ENCODE results near the gene LHX2. TPM values are rescaled to one million over a fixed set of nuclear protein-coding genes. Genes with fewer than 3 reads are reported as not detected.

LHX2 gene
- polyA plus RNA-seq, 3 donors, result 0.12 TPM; not detected in 2

GRCh38 chr9:124013309-124014210 is 2.0 kb downstream of the LHX2 start:
- Histone ChIP-seq H3K4me3 (replicated peaks in 1 of 3; ENCODE audit: low read depth in 2 of 3, low read length in 3 of 3) (peak overlapping the region in 1 of 3 experiments; percentile 70), H3K9me3 (replicated peaks in 1 of 2; ENCODE audit: control insufficient read depth in 1 of 2, insufficient read depth in 1 of 2, low read length in 2 of 2) (peaks cover 9 to 68% of the 10 kb centered on the region in 2 donors), H3K79me2 (ENCODE audit: insufficient read depth, low read length) (no peaks in the 10 kb centered on the region), H3K4me2 (replicated peaks; ENCODE audit: extremely low read depth, low read length, poor library complexity, severe bottlenecking) (peak overlapping the region; percentile 67), H3K27me3 (ENCODE audit: control insufficient read depth in 2 of 2, insufficient read depth in 2 of 2, low read length in 2 of 2) (peaks cover 89 to 97% of the 10 kb centered on the region in 2 donors), H3K36me3 (replicated peaks in 1 of 2; ENCODE audit: control insufficient read depth in 1 of 2, insufficient read depth in 2 of 2, low read length in 2 of 2) (no peaks in the 10 kb centered on the region), H3K9ac (ENCODE audit: insufficient read depth, low read length, poor library complexity, severe bottlenecking) (no peak overlapping the region), H3K4me1 (ENCODE audit: control insufficient read depth in 1 of 2, insufficient read depth in 2 of 2, low read length in 2 of 2) (peaks cover 60 to 75% of the 10 kb centered on the region in 2 donors), H4K20me1 (ENCODE audit: insufficient read depth, low read length) (peaks cover 25% of the 10 kb centered on the region), H3K27ac (ENCODE audit: low read depth in 1 of 2, low read length in 2 of 2) (no peak overlapping the region), H2AFZ (ENCODE audit: insufficient read depth, low read depth, low read length, poor library complexity, severe bottlenecking) (no peak overlapping the region)
- no peak for TF ChIP-seq CTCF (IDR thresholded peaks at IDR 0.05)
- peak overlapping the region in 1 of 2 donors; percentile 90 for H3K4me3 Mint-ChIP-seq
- peaks cover 62% of the 10 kb centered on the region for H3K4me1 Mint-ChIP-seq
- intact Hi-C loops (cut with micrococcal nuclease), result no loop called here
- no peak overlapping the region for H3K27ac Mint-ChIP-seq
- no peak for DNase-seq
- H3K27me3 Mint-ChIP-seq (ENCODE audit: low read depth in 3 of 3), result peaks cover 79 to 98% (median 91%) of the 10 kb centered on the region in 3 donors
- WGBS (ENCODE audit: insufficient coverage), result 2% methylated on average over 37 of the region's 40 CpGs
- H3K36me3 Mint-ChIP-seq, result peaks cover 0 to 29% of the 10 kb centered on the region in 2 donors
- peaks cover 0 to 58% (median 38%) of the 10 kb centered on the region in 7 donors for H3K9me3 Mint-ChIP-seq

GRCh38 chr9:124014211-124014955 is 2.8 kb downstream of the LHX2 start:
- H4K20me1 ChIP-seq (ENCODE audit: insufficient read depth, low read length), result peaks cover 30% of the 10 kb centered on the region
- peak overlapping the region in 1 of 7 donors; percentile 13 for H3K27ac Mint-ChIP-seq
- peaks cover 57% of the 10 kb centered on the region for H3K4me1 Mint-ChIP-seq
- WGBS (ENCODE audit: insufficient coverage), result 8% methylated on average over 2 of the region's 8 CpGs
- peaks cover 15 to 66% of the 10 kb centered on the region in 2 donors for H3K9me3 ChIP-seq (replicated peaks in 1 of 2; ENCODE audit: control insufficient read depth in 1 of 2, insufficient read depth in 1 of 2, low read length in 2 of 2)
- H3K4me3 Mint-ChIP-seq, result peak overlapping the region in 1 of 2 donors; percentile 90
- no peak for DNase-seq
- no peak for TF ChIP-seq CTCF (IDR thresholded peaks at IDR 0.05)
- H3K4me2 ChIP-seq (replicated peaks; ENCODE audit: extremely low read depth, low read length, poor library complexity, severe bottlenecking), result no peak overlapping the region
- H3K27me3 Mint-ChIP-seq (ENCODE audit: low read depth in 3 of 3), result peaks cover 80 to 98% (median 91%) of the 10 kb centered on the region in 3 donors
- H3K4me1 ChIP-seq (ENCODE audit: control insufficient read depth in 1 of 2, insufficient read depth in 2 of 2, low read length in 2 of 2), result peaks cover 55 to 70% of the 10 kb centered on the region in 2 donors
- H3K79me2 ChIP-seq (ENCODE audit: insufficient read depth, low read length), result no peaks in the 10 kb centered on the region
- H3K36me3 Mint-ChIP-seq, result peaks cover 0 to 27% of the 10 kb centered on the region in 2 donors
- H3K9me3 Mint-ChIP-seq, result peaks cover 0 to 55% (median 37%) of the 10 kb centered on the region in 7 donors
- H3K9ac ChIP-seq (ENCODE audit: insufficient read depth, low read length, poor library complexity, severe bottlenecking), result no peak overlapping the region
- intact Hi-C loops (cut with micrococcal nuclease), result no loop called here
- H3K4me3 ChIP-seq (replicated peaks in 1 of 3; ENCODE audit: low read depth in 2 of 3, low read length in 3 of 3), result no peak overlapping the region
- H3K36me3 ChIP-seq (replicated peaks in 1 of 2; ENCODE audit: control insufficient read depth in 1 of 2, insufficient read depth in 2 of 2, low read length in 2 of 2), result no peaks in the 10 kb centered on the region
- no peak overlapping the region for H3K27ac ChIP-seq (ENCODE audit: low read depth in 1 of 2, low read length in 2 of 2)
- no peak overlapping the region for H2AFZ ChIP-seq (ENCODE audit: insufficient read depth, low read depth, low read length, poor library complexity, severe bottlenecking)
- H3K27me3 ChIP-seq (ENCODE audit: control insufficient read depth in 2 of 2, insufficient read depth in 2 of 2, low read length in 2 of 2), result peaks cover 88 to 97% of the 10 kb centered on the region in 2 donors

Measured in CD14-positive monocyte (primary cell).